Karpas-422 (cell line): Measurements from ENCODE around the gene RNU6-9. TPM values are rescaled to one million over a fixed set of nuclear protein-coding genes. Genes with fewer than 3 reads are reported as not detected.

Experiments
- DNase-seq: peaks from one replicate; pipeline ENCODE4 v3.0.0-alpha.2; 2015
- H2AFZ ChIP-seq: fragments of 200-600 bp; sonication (generic); 2 replicates; pipeline ENCODE4 v1.6.1; 2014; ENCODE audit warnings: antibody characterized with exemption, low read length, mixed read lengths
- H3K27ac ChIP-seq: fragments of 200-600 bp; sonication (generic); 2 replicates; pipeline ENCODE4 v1.5.1; 2014; ENCODE audit warnings: mild to moderate bottlenecking, low read length, moderate library complexity
- H3K27me3 ChIP-seq: fragments of 200-600 bp; sonication (generic); 2 replicates; pipeline ENCODE4 v1.6.1; 2014; ENCODE audit warnings: low read length, mixed read lengths
- H3K36me3 ChIP-seq: fragments of 200-600 bp; sonication (generic); 2 replicates; pipeline ENCODE4 v1.6.1; 2014; ENCODE audit warnings: low read length, mixed read lengths; ENCODE audit not compliant: insufficient read depth
- H3K4me1 ChIP-seq: fragments of 200-600 bp; sonication (generic); 2 replicates; pipeline ENCODE4 v1.6.1; 2014; ENCODE audit warnings: mild to moderate bottlenecking, low read length, mixed read lengths
- H3K4me2 ChIP-seq: fragments of 200-600 bp; sonication (generic); 2 replicates; pipeline ENCODE4 v1.6.1; 2014; ENCODE audit warnings: low read length, low read depth, mild to moderate bottlenecking; ENCODE audit not compliant: poor library complexity, severe bottlenecking
- H3K4me3 ChIP-seq: fragments of 200-600 bp; sonication (generic); 2 replicates; pipeline ENCODE4 v1.5.1; 2014; ENCODE audit warnings: mild to moderate bottlenecking, antibody characterized with exemption, low read length, mixed read lengths
- H3K79me2 ChIP-seq: fragments of 200-600 bp; sonication (generic); 2 replicates; pipeline ENCODE4 v1.6.1; 2014; ENCODE audit warnings: mild to moderate bottlenecking, low read length, mixed read lengths
- H3K9ac ChIP-seq: fragments of 200-600 bp; sonication (generic); 2 replicates; pipeline ENCODE4 v1.6.0; 2014; ENCODE audit warnings: low read length
- H3K9me2 ChIP-seq: fragments of 200-600 bp; sonication (generic), shearing (Covaris generic); replicated peaks from 2 replicates; pipeline ENCODE4 v1.6.0; 2014; ENCODE audit warnings: mild to moderate bottlenecking, low read length, moderate library complexity; ENCODE audit not compliant: insufficient read depth
- H3K9me3 ChIP-seq: fragments of 300-700, 200-600 bp; sonication (generic); 2 replicates; pipeline ENCODE4 v1.6.1; 2014; ENCODE audit warnings: low read length, mixed read lengths
- H4K20me1 ChIP-seq: fragments of 200-600 bp; sonication (generic); 2 replicates; pipeline ENCODE4 v1.6.1; 2014; ENCODE audit warnings: mild to moderate bottlenecking, antibody characterized with exemption, low read length, low read depth; ENCODE audit not compliant: insufficient read depth
- total RNA-seq: library from RNA; depleted of rRNA; stranded (reverse); fragments of >200 nt; shearing (Covaris generic); gene quantifications from 2 replicates; pipeline ENCODE4 v1.2.3, GENCODE V29; 2014; ENCODE audit warnings: low replicate concordance

The RNU6-9 gene
- total RNA-seq, 1 experiment from 2014 or later: not detected

- H3K9me2 ChIP-seq: no peaks in the 10 kb centered on the region
- H4K20me1 ChIP-seq: 0 out of 2 replicates have a peak, but pooled peaks cover 3% of the 10 kb centered on the region
- no peak within 1 kb of the TSS for H3K9ac ChIP-seq
- H3K27me3 ChIP-seq: no peaks in the 10 kb centered on the region
- no peaks in the 10 kb centered on the region for H3K9me3 ChIP-seq
- H3K36me3 ChIP-seq: no peaks in the 10 kb centered on the region
- DNase-seq: no peak
- H3K27ac ChIP-seq: no peak within 1 kb of the TSS
- peak within 1 kb of the TSS; percentile 51 for H3K4me2 ChIP-seq
- peak within 1 kb of the TSS; percentile 47; the same call in 1 of the 2 replicates for H3K4me3 ChIP-seq
- no peak within 1 kb of the TSS for H2AFZ ChIP-seq
- H3K4me1 ChIP-seq: peaks cover 9% of the 10 kb centered on the region; the same call in 1 of the 2 replicates
- no peaks in the 10 kb centered on the region for H3K79me2 ChIP-seq
Measured at GRCh38 chr19:858868-859843, 34.1 kb upstream of the RNU6-9 start, which contains the start of gene CFD. Gene CFD, plus strand, starts transcription at chr19:859664. Its CDS starts 26 bp downstream, at chr19:859690.

GRCh38 chr19:861141-861755, 32.0 kb upstream of the RNU6-9 start:
- no peaks in the 10 kb centered on the region for H3K79me2 ChIP-seq
- no peaks in the 10 kb centered on the region for H3K9me2 ChIP-seq
- no peak overlapping the region for H3K9ac ChIP-seq
- no peak overlapping the region for H2AFZ ChIP-seq
- H4K20me1 ChIP-seq: 0 out of 2 replicates have a peak, but pooled peaks cover 3% of the 10 kb centered on the region
- no peak overlapping the region for H3K4me2 ChIP-seq
- no peaks in the 10 kb centered on the region for H3K9me3 ChIP-seq
- peaks cover 9% of the 10 kb centered on the region; the same call in 1 of the 2 replicates for H3K4me1 ChIP-seq
- no peak overlapping the region for H3K27ac ChIP-seq
- no peaks in the 10 kb centered on the region for H3K27me3 ChIP-seq
- peak overlapping the region; percentile 47; the same call in 1 of the 2 replicates for H3K4me3 ChIP-seq
- no peak for DNase-seq
- H3K36me3 ChIP-seq: no peaks in the 10 kb centered on the region

GRCh38 chr19:861756-862580, 31.3 kb upstream of the RNU6-9 start:
- DNase-seq: peak; percentile 90
- Histone ChIP-seq H3K79me2 (no peaks in the 10 kb centered on the region), H3K27ac (no peak overlapping the region), H3K9me3 (no peaks in the 10 kb centered on the region), H2AFZ (no peak overlapping the region), H4K20me1 (0 out of 2 replicates have a peak, but pooled peaks cover 3% of the 10 kb centered on the region), H3K36me3 (no peaks in the 10 kb centered on the region), H3K27me3 (no peaks in the 10 kb centered on the region), H3K9me2 (no peaks in the 10 kb centered on the region), H3K9ac (no peak overlapping the region), H3K4me2 (no peak overlapping the region), H3K4me1 (peaks cover 9% of the 10 kb centered on the region; the same call in 1 of the 2 replicates), H3K4me3 (no peak overlapping the region)

- no peak overlapping the region for H3K4me3 ChIP-seq
- no peaks in the 10 kb centered on the region for H3K79me2 ChIP-seq
- no peaks in the 10 kb centered on the region for H3K36me3 ChIP-seq
- no peak overlapping the region for H2AFZ ChIP-seq
- peak; percentile 89 for DNase-seq
- no peak overlapping the region for H3K27ac ChIP-seq
- H3K4me1 ChIP-seq: peaks cover 9% of the 10 kb centered on the region; the same call in 1 of the 2 replicates
- no peak overlapping the region for H3K9ac ChIP-seq
- no peaks in the 10 kb centered on the region for H3K27me3 ChIP-seq
- no peaks in the 10 kb centered on the region for H3K9me3 ChIP-seq
- 0 out of 2 replicates have a peak, but pooled peaks cover 3% of the 10 kb centered on the region for H4K20me1 ChIP-seq
- no peak overlapping the region for H3K4me2 ChIP-seq
- H3K9me2 ChIP-seq: no peaks in the 10 kb centered on the region
Measured at GRCh38 chr19:862581-863314, 30.5 kb upstream of the RNU6-9 start.

- no peak overlapping the region for H2AFZ ChIP-seq
- H3K79me2 ChIP-seq: no peaks in the 10 kb centered on the region
- no peak overlapping the region for H3K4me2 ChIP-seq
- H3K9ac ChIP-seq: no peak overlapping the region
- no peaks in the 10 kb centered on the region for H3K9me3 ChIP-seq
- H3K4me1 ChIP-seq: peaks cover 9% of the 10 kb centered on the region; the same call in 1 of the 2 replicates
- DNase-seq: no peak
- H3K4me3 ChIP-seq: no peak overlapping the region
- no peaks in the 10 kb centered on the region for H3K36me3 ChIP-seq
- H3K27ac ChIP-seq: no peak overlapping the region
- H4K20me1 ChIP-seq: 0 out of 2 replicates have a peak, but pooled peaks cover 3% of the 10 kb centered on the region
- no peaks in the 10 kb centered on the region for H3K27me3 ChIP-seq
- no peaks in the 10 kb centered on the region for H3K9me2 ChIP-seq
Measured at GRCh38 chr19:863315-863620, 30.0 kb upstream of the RNU6-9 start.

DNA sequence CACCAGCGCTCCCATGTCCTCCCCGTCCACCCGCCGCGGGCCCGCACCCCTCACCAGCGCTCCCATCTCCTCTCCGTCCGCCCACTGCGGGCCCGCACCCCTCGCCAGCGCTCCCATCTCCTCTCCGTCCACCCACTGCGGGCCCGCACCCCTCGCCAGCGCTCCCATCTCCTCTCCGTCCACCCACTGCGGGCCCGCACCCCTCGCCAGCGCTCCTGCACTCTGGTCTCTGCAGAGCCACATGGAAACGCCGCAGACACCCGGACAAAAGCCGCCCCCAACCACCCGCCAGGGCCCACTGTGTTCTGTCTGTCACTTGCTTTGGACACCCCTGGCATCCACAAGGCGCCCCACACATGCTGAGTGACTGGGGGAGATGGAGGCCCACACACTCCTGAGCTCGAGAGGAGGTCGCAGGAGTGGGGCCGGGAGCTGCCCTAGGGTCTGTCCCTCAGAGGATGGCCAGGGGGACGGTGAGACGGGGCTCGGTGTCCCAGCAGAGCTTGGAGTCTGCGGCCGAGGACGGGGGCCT, 26.4 kb upstream of the RNU6-9 start:
- no peaks in the 10 kb centered on the region for H3K9me3 ChIP-seq
- H3K79me2 ChIP-seq: no peaks in the 10 kb centered on the region
- no peak overlapping the region for H3K4me3 ChIP-seq
- H3K9ac ChIP-seq: no peak overlapping the region
- H3K9me2 ChIP-seq: no peaks in the 10 kb centered on the region
- H3K27me3 ChIP-seq: no peaks in the 10 kb centered on the region
- no peak overlapping the region for H2AFZ ChIP-seq
- no peak overlapping the region for H3K27ac ChIP-seq
- DNase-seq: no peak
- H3K36me3 ChIP-seq: 0 out of 2 replicates have a peak, but pooled peaks cover 3% of the 10 kb centered on the region
- peaks cover 5% of the 10 kb centered on the region for H3K4me1 ChIP-seq
- H4K20me1 ChIP-seq: no peaks in the 10 kb centered on the region
- H3K4me2 ChIP-seq: no peak overlapping the region

DNA sequence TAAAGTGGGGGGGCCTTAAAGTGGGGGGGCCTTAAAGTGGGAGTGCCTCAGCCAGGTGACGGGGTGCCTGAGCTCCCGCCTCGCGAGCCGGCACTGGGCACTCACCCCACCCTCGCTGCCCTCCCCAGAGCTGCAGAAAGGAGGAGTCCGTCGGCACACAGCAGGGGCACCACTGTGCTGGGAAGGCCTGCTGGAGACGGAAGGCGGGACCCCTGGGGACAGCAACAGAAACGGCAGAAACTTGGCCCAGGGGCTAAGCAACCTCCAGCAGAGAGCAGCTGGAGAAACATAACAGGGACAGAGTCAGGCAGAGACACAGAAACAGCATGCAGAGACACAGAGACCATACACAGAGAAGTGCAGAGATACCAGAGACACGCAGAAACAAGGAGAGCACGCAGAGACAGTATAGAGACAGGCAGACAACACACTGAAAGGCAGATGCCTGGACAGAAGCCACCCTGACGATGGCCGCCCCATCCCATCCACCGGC, 25.9 kb upstream of the RNU6-9 start:
- peaks cover 10% of the 10 kb centered on the region for H3K4me1 ChIP-seq
- H2AFZ ChIP-seq: no peak overlapping the region
- no peak for DNase-seq
- no peaks in the 10 kb centered on the region for H3K9me2 ChIP-seq
- H3K36me3 ChIP-seq: 0 out of 2 replicates have a peak, but pooled peaks cover 3% of the 10 kb centered on the region
- H3K79me2 ChIP-seq: no peaks in the 10 kb centered on the region
- no peaks in the 10 kb centered on the region for H3K9me3 ChIP-seq
- H3K4me3 ChIP-seq: no peak overlapping the region
- no peak overlapping the region for H3K27ac ChIP-seq
- no peaks in the 10 kb centered on the region for H3K27me3 ChIP-seq
- H4K20me1 ChIP-seq: no peaks in the 10 kb centered on the region
- no peak overlapping the region for H3K4me2 ChIP-seq
- no peak overlapping the region for H3K9ac ChIP-seq
